K562 (cell line): Measurements from ENCODE around the gene ACBD3. TPM values are rescaled to one million over a fixed set of nuclear protein-coding genes. Genes with fewer than 3 reads are reported as not detected.

Experiments used
- CBFB ChIP-seq: sonication (generic); formaldehyde crosslinking; IDR thresholded peaks from 2 replicates; pipeline ENCODE4 v1.4.0; 2020; ENCODE audit warnings: mild to moderate bottlenecking, missing genetic modification reagents
- DEAF1 ChIP-seq: fragments of 450-650 bp; formaldehyde crosslinking; IDR thresholded peaks from 2 replicates; pipeline ENCODE4 v1.4.0; 2020; ENCODE audit warnings: mild to moderate bottlenecking, moderate library complexity
- FOSL1 ChIP-seq: fragments of 200-800 bp; sonication (Bioruptor generic); conservative IDR thresholded peaks from 2 replicates; pipeline ENCODE4 v1.6.1; 2016; ENCODE audit warnings: missing genetic modification characterization, missing compliant biosample characterization
- FOXP1 ChIP-seq: sonication (generic); formaldehyde crosslinking; IDR thresholded peaks from 2 replicates; pipeline ENCODE4 v1.8.0; 2022; ENCODE audit warnings: mild to moderate bottlenecking, missing genetic modification reagents
- GTF2B ChIP-seq: IDR thresholded peaks from 2 replicates; pipeline ENCODE4 v1.6.1; 2011; ENCODE audit not compliant: insufficient read length; ENCODE audit errors: extremely low read depth
- HDAC2 ChIP-seq: fragments of 450-650 bp; IDR thresholded peaks from 2 replicates; pipeline ENCODE4 v1.6.1; 2016; ENCODE audit warnings: mild to moderate bottlenecking
- HDAC3 ChIP-seq: fragments of 450-650 bp; IDR thresholded peaks from 2 replicates; pipeline ENCODE4 v1.6.1; 2018; ENCODE audit warnings: borderline replicate concordance, mild to moderate bottlenecking, moderate library complexity; ENCODE audit not compliant: partially characterized antibody
- HSF4 ChIP-seq: fragments of 250-450 bp; sonication (Bioruptor Pico); IDR thresholded peaks from 2 replicates; pipeline ENCODE4 v2.1.2; 2022; ENCODE audit warnings: mild to moderate bottlenecking, moderate library complexity, borderline replicate concordance
- IRF2 ChIP-seq: sonication (generic); formaldehyde crosslinking; IDR thresholded peaks from 2 replicates; pipeline ENCODE4 v1.8.1; 2022; ENCODE audit warnings: mild to moderate bottlenecking, missing genetic modification reagents
- MEF2D ChIP-seq: conservative IDR thresholded peaks from 2 replicates; pipeline ENCODE4 v1.6.1; 2016; ENCODE audit warnings: low read depth, missing genetic modification characterization, missing compliant biosample characterization
- MTA1 ChIP-seq: fragments of 450-650 bp; IDR thresholded peaks from 2 replicates; pipeline ENCODE4 v1.6.1; 2017; ENCODE audit warnings: borderline replicate concordance
- NFRKB ChIP-seq: fragments of 450-650 bp; IDR thresholded peaks from 2 replicates; pipeline ENCODE4 v1.6.1; 2016; ENCODE audit warnings: low read depth
- NR2C2 ChIP-seq, 2 experiments: fragments of 200-800 bp in 1 of 2; sonication (Bioruptor generic) in 1 of 2; sonication (generic) in 1 of 2; formaldehyde crosslinking in 1 of 2; IDR thresholded peaks; 2 replicates each; pipeline versions ENCODE4 v1.6.1 to v1.8.0; 2016 to 2022; ENCODE audit warnings: mild to moderate bottlenecking in 1 of 2, missing compliant biosample characterization in 1 of 2, missing genetic modification characterization in 1 of 2, missing genetic modification reagents in 1 of 2
- NR2F6 ChIP-seq: fragments of 450-650 bp; formaldehyde crosslinking; IDR thresholded peaks from 2 replicates; pipeline ENCODE4 v1.4.0; 2020; ENCODE audit warnings: mild to moderate bottlenecking
- PTRF ChIP-seq: fragments of 450-650 bp; IDR thresholded peaks from 2 replicates; pipeline ENCODE4 v1.6.1; 2016; ENCODE audit warnings: mild to moderate bottlenecking, missing genetic modification characterization, missing compliant biosample characterization
- SIRT6 ChIP-seq: IDR thresholded peaks from one replicate; pipeline ENCODE4 v1.6.1; 2012; ENCODE audit warnings: low read depth, mild to moderate bottlenecking, control low read depth, inconsistent platforms, low read length, moderate library complexity
- SMARCA5 ChIP-seq: fragments of 450-650 bp; IDR thresholded peaks from 2 replicates; pipeline ENCODE4 v1.6.1; 2016
- STAT5B ChIP-seq: fragments of 250-450 bp; sonication (Bioruptor Pico); IDR thresholded peaks from 2 replicates; pipeline ENCODE4 v1.8.0; 2021; ENCODE audit warnings: mild to moderate bottlenecking, inconsistent platforms
- ZBTB1 ChIP-seq: sonication (generic); formaldehyde crosslinking; IDR thresholded peaks from 2 replicates; pipeline ENCODE4 v1.8.1; 2023; ENCODE audit warnings: missing genetic modification reagents, low read depth, mild to moderate bottlenecking, borderline replicate concordance
- ZNF121 ChIP-seq: sonication (generic); formaldehyde crosslinking; conservative IDR thresholded peaks from 2 replicates; pipeline ENCODE4 v1.8.0; 2022; ENCODE audit warnings: missing genetic modification reagents
- ZNF134 ChIP-seq: fragments of 250-450 bp; sonication (Bioruptor Pico); conservative IDR thresholded peaks from 2 replicates; pipeline ENCODE4 v1.4.0; 2020
- ZNF165 ChIP-seq: fragments of 250-450 bp; sonication (Bioruptor Pico); IDR thresholded peaks from 2 replicates; pipeline ENCODE4 v1.4.0; 2020; ENCODE audit warnings: borderline replicate concordance
- ZNF232 ChIP-seq: sonication (generic); formaldehyde crosslinking; IDR thresholded peaks from 2 replicates; pipeline ENCODE4 v1.8.0; 2022; ENCODE audit warnings: mild to moderate bottlenecking, missing genetic modification reagents
- ZNF431 ChIP-seq: sonication (generic); formaldehyde crosslinking; IDR thresholded peaks from 2 replicates; pipeline ENCODE4 v1.8.0; 2022; ENCODE audit warnings: mild to moderate bottlenecking, missing genetic modification reagents
- polyA plus RNA-seq, 8 experiments: library from polyadenylated mRNA; depleted of rRNA in 4 of 8; stranded (reverse) in 5 of 8; unstranded in 3 of 8; fragments of >200 nt; fragmentation: Nextera tagmentation in 2 of 8; fragmentation: Illumina TruSeq in 1 of 8; extraction: Ambion mirVana in 2 of 8; extraction: Trizol in 1 of 8; gene quantifications; 2 replicates each; pipeline versions ENCODE4 v1.2.1 to v1.2.3, GENCODE V29; 2011 to 2014; ENCODE audit warnings: inconsistent platforms in 1 of 8, missing spikeins in 1 of 8
- total RNA-seq, 7 experiments: library from RNA; depleted of rRNA in 6 of 7; stranded (reverse); fragments of >200 nt in 6 of 7; fragmentation: Illumina TruSeq in 2 of 7; extraction: Trizol in 2 of 7; gene quantifications; 2 replicates each; pipeline versions ENCODE4 v1.2.1 to v1.2.3, GENCODE V29; 2011 to 2021; ENCODE audit warnings: low replicate concordance in 1 of 7
- TF ChIP-seq, protein P1 (sequence below): fragments of 250-450 bp; sonication (Bioruptor Pico); IDR thresholded peaks from 2 replicates; pipeline ENCODE4 v1.5.0; 2021

Gene ACBD3
- total and polyA plus RNA-seq, 9 of the 15 experiments (the other 6 are each of a cell fraction or from before 2014, with no cell fraction given): 11.1 to 36.7 (median 26.9) TPM

DNA sequence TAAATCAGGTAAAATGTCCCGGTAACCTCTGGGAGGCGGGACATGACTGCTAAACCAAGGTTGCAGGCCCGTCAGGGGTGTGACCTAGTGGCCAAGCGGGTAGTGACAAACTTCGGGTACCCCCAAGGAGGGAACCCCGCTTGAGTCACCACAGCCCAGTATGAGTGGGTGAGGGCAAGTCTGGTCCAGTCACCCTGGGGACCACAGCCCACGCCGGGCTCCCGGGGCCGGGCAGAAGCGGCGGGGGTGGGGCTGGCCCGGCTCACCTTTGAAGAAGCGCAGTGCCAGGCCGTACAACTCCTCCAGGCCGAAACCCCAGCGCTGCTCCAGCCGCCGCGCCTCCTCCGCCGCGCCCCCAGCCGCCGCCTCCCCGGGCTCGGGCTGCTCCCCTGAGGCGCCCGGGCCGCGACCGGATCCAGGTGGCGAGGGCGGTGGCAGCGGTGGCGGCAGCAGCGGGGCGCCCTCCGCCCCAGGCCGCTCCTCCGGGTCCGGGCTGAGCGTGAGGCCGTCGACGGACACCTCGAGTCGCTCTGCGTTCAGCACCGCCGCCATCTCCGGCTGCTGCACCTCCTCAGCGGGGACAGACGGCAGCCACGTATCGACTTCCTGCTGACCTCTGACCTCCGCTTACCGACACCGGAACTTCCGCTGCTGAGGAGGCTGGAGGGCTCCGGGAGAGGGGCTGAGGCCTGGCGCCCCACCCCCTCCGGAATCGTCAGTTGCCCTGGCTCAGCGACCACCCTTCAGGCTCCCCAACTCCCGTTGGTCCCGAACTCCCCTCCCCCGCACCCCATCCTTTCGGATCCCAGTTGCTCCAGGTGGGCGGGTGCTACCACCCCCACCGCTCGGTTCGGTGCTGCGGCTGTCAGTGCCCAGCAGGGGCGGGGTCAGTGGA, at the start of gene ACBD3 (continued):
- TF ChIP-seq NR2C2 (CRISPR knock-in tag; IDR thresholded peaks at IDR 0.05) (peak; percentile 99), NR2C2 (tag; IDR thresholded peaks at IDR 0.05) (peak; percentile 99), FOXP1 (CRISPR knock-in tag) (no peak; the same call in 1 of the 2 replicates), STAT5B (CRISPR knock-in tag) (no peak), NR2F6 (CRISPR knock-in tag) (peak; percentile 89; the same call in 1 of the 2 replicates), NFRKB (peak; percentile 87), MEF2D (tag) (peak; percentile 59; the same call in 1 of the 2 replicates), SIRT6 (no peak), DEAF1 (CRISPR knock-in tag) (no peak), SMARCA5 (0 out of 2 replicates have a peak, but pooled peaks have one; percentile 4), ZNF134 (CRISPR knock-in tag) (no peak), HDAC2 (peak; percentile 91), HDAC3 (no peak), PTRF (no peak), FOSL1 (tag) (0 out of 2 replicates have a peak, but pooled peaks have one; percentile 36), GTF2B (no peak), ZNF121 (CRISPR knock-in tag) (no peak), ZNF165 (CRISPR knock-in tag) (no peak), IRF2 (CRISPR knock-in tag) (peak; percentile 55; the same call in 1 of the 2 replicates), CBFB (CRISPR knock-in tag) (peak; percentile 77; the same call in 1 of the 2 replicates), HSF4 (CRISPR knock-in tag) (no peak), MTA1 (0 out of 2 replicates have a peak, but pooled peaks have one; percentile 68), ZNF232 (CRISPR knock-in tag) (no peak), ZNF431 (no peak), ZBTB1 (CRISPR knock-in tag) (peak; percentile 35)
- TF ChIP-seq, protein P1, sequence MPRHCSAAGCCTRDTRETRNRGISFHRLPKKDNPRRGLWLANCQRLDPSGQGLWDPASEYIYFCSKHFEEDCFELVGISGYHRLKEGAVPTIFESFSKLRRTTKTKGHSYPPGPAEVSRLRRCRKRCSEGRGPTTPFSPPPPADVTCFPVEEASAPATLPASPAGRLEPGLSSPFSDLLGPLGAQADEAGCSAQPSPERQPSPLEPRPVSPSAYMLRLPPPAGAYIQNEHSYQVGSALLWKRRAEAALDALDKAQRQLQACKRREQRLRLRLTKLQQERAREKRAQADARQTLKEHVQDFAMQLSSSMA (CRISPR knock-in tag): 0 out of 2 replicates have a peak, but pooled peaks have one; percentile 26
